Kidney epithelial cell (primary cell): ENCODE measurements around the gene GALNT9. TPM values are rescaled to one million over a fixed set of nuclear protein-coding genes. Genes with fewer than 3 reads are reported as not detected.

ENCODE experiments used
- DNase-seq: peaks from one replicate; pipeline ENCODE4 v3.0.0-alpha.2; 2010; ENCODE audit warnings: low read depth
- H3K27me3 ChIP-seq: 2 replicates; pipeline ENCODE4 v1.6.0; 2011; ENCODE audit warnings: low read length; ENCODE audit not compliant: control insufficient read depth, insufficient read depth
- H3K36me3 ChIP-seq: 2 replicates; pipeline ENCODE4 v1.5.1; 2011; ENCODE audit warnings: low read length; ENCODE audit not compliant: control insufficient read depth, insufficient read depth
- H3K4me3 ChIP-seq: 2 replicates; pipeline ENCODE4 v1.5.1; 2011; ENCODE audit warnings: low read depth, mild to moderate bottlenecking, control low read depth, low read length
- total RNA-seq: library from RNA; depleted of rRNA; stranded (reverse); fragments of >200 nt; gene quantifications from 2 replicates; pipeline ENCODE4 v1.2.3, GENCODE V29; 2015
- TF ChIP-seq, protein P1 (sequence below): IDR thresholded peaks from 2 replicates; pipeline ENCODE4 v1.5.1; 2011; ENCODE audit warnings: mild to moderate bottlenecking, moderate library complexity, low read length, control low read depth, inconsistent platforms; ENCODE audit not compliant: insufficient read depth, poor library complexity, severe bottlenecking

Gene GALNT9
- total RNA-seq, 1 donor from 2014 or later: 1.5 TPM

DNA sequence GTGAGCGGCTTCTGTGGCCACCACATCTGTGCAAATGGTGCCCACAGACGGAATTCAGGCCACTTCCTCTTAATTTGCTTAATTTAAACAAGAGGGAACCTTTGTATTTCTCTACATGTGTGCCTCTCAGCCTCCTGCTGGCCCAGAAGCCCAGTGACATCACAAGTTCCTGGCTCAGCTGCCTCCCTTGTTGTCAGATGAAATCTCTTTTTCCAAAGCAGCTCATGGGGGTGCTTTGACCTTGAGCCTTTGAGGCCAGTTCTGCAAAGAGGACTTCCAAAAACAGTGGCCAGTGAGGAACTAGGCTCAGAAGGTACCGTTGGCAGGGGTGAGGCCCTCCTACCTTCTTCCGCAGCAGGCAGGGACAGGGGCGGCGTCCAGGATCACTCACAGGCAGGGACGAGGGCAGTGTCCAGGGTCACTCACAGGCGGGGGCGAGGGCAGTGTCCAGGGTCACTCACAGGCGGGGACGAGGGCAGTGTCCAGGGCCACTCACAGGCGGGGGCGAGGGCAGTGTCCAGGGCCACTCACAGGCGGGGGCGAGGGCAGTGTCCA lies 35.0 kb upstream of the GALNT9 start:
- Histone ChIP-seq H3K36me3 (no peaks in the 10 kb centered on the region), H3K27me3 (peaks cover 10% of the 10 kb centered on the region), H3K4me3 (no peak overlapping the region)
- no peak for DNase-seq
- TF ChIP-seq, protein P1, sequence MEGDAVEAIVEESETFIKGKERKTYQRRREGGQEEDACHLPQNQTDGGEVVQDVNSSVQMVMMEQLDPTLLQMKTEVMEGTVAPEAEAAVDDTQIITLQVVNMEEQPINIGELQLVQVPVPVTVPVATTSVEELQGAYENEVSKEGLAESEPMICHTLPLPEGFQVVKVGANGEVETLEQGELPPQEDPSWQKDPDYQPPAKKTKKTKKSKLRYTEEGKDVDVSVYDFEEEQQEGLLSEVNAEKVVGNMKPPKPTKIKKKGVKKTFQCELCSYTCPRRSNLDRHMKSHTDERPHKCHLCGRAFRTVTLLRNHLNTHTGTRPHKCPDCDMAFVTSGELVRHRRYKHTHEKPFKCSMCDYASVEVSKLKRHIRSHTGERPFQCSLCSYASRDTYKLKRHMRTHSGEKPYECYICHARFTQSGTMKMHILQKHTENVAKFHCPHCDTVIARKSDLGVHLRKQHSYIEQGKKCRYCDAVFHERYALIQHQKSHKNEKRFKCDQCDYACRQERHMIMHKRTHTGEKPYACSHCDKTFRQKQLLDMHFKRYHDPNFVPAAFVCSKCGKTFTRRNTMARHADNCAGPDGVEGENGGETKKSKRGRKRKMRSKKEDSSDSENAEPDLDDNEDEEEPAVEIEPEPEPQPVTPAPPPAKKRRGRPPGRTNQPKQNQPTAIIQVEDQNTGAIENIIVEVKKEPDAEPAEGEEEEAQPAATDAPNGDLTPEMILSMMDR: no peak

DNA sequence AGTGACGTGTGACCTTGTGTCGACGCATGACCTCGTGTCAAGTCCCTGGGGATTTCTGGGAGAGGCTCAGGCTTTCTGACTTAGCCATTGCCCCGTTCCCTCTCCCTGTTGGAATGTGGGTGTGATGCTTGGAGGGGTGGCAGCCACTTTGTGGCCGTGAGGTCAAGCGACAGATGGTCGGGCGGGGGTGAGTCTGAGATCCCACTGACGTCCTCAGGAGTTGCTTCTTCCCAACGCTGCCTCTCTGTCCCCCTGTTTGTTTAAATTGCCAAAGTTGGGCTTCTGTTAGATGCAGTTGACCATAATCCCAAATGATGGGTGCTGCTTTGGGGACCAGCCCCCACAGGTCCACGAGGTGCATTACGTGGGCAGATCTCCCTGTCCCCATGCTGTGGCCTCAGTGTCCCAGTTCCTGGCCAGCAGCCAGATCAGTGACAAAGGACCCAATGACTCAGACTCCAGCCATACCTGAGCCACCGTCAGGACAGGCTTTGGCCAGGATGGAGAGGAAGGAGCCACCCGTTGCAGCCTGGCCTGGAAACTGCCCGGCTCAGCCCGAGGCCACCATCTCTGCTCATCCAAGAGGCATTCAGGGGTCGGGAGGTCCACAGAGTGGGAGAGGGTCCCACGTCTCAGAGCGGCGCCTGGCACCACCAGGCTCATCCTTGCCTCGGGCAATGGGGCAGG lies 34.4 kb upstream of the GALNT9 start:
- DNase-seq: no peak

DNA sequence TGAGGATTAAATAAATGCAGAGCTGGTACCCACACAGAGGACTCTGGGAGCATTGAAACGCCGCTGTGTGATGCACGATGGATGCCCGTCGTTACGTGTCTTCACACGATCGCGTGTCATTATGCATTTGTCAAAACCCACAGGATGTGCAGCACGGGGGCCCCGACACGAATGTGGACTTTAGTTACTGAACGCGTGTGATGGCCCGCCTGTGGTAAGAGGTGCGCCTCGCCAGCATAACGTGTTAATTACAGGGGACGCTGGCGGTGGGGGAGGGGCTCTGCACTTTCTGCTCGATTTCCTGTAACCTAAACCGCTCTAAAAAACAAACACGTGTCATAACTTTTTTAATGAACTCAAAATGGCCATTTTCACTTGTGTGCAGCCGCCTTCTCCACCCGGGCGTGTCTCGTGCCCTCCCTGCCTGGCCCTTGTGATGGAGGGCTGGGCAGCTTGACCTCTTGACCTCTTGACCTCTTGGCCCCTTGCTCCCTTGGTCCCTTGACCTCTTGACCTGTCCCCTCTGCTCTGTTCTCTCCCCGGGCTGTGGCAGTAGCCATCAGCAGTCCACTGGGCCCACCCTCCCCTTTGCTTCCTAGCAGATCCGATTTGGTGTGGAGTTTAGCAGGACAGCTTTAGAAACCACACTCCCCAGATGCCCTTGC lies 33.7 kb upstream of the GALNT9 start:
- no peaks in the 10 kb centered on the region for H3K36me3 ChIP-seq
- H3K4me3 ChIP-seq: no peak overlapping the region
- TF ChIP-seq, protein P1: no peak
- H3K27me3 ChIP-seq: peaks cover 10% of the 10 kb centered on the region
- no peak for DNase-seq

More for the DNA sequence above, 34.4 kb upstream of the GALNT9 start:
- Histone ChIP-seq H3K27me3 (peaks cover 10% of the 10 kb centered on the region), H3K4me3 (no peak overlapping the region), H3K36me3 (no peaks in the 10 kb centered on the region)
- TF ChIP-seq, protein P1: no peak

DNA sequence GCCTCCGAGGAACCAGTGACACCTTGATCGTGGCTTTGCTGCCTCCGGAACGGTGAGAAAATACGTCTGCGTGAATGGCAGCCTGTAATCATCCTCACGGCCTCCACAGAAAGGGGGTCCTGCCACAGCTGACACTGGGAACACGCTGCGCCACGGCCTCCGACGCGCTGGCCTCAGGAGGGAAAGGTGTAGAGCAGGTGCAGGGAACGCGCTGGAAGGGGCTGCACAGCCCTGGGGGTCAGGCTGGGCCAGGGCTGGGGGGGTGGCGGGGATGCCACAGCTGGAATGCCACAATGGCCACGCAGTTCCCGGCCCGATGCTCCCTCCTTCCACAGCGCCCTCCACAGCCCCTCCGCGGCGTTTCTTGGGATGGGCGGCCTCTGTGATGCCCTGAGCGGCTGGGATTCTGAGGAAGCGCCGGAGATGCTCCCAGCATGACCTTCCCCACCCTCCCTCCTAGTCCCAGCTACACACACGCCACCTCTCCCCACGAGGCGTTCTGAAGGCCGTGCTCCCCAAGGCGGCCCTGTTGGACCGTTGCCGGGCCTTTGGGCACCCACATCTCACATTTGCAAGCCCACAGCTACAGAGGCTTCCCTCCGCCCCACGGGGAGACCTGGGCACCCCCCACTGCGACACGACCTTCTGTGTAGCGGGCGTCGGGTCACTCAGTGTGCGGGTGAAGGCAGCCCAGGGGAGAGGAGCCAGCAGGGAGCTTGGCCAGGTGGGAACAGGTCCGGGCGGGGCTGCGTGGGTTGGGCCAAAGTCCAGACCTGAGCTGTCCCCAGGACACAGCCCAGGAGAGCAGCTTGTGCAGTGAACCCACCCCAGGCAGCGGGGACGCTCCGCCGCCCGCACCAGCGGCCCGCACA lies 31.8 kb upstream of the GALNT9 start:
- TF ChIP-seq, protein P1: no peak
- DNase-seq: no peak
- no peak overlapping the region for H3K4me3 ChIP-seq
- H3K36me3 ChIP-seq: no peaks in the 10 kb centered on the region
- H3K27me3 ChIP-seq: no peaks in the 10 kb centered on the region

DNA sequence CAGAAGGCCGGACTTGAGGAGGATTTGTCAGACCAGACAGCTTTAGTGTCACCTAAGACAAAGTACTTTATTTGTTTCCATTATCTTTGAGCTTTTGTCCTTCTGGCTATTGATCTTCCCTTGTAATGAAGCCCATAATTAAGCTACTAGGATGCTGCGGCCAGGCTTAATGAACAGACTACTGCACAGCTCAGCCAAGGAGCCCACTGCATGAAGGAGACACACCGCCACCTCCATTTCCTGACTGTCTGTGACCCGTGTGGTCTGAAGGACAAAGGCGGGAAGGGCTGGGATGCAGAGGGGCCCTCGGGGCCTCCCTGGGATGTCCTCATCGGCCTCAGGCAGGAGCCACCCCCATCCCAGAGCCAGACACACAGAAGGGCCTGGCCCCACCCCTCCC lies 31.0 kb upstream of the GALNT9 start:
- no peak for DNase-seq
- Histone ChIP-seq H3K36me3 (no peaks in the 10 kb centered on the region), H3K27me3 (no peaks in the 10 kb centered on the region), H3K4me3 (no peak overlapping the region)
- TF ChIP-seq, protein P1: no peak
